SH-SY5Y (cell line): ENCODE data around the gene CELSR3.

ENCODE experiments used
- GATA2 ChIP-seq: IDR thresholded peaks from 2 replicates; pipeline ENCODE4 v1.6.1; 2011; ENCODE audit warnings: mild to moderate bottlenecking, low read depth, low read length
- GATA3 ChIP-seq: IDR thresholded peaks from 2 replicates; pipeline ENCODE4 v1.6.1; 2011; ENCODE audit warnings: low read depth, mild to moderate bottlenecking, low read length, moderate library complexity

GRCh38 chr3:48695393-48695753 lies 32.7 kb upstream of the CELSR3 start:
- TF ChIP-seq GATA3 (no peak), GATA2 (no peak)
